ENCODE measurements around the gene ST6GALNAC3.

GRCh38 chr1:76260279-76260678, 185.7 kb downstream of the ST6GALNAC3 start:
- TF ChIP-seq CTCF (IDR thresholded peaks at IDR 0.05; ENCODE audit: low read depth, low read length), result no peak
- no peak for TF ChIP-seq EZH2phosphoT487 (IDR thresholded peaks at IDR 0.05; ENCODE audit: low read depth)
